HG03045 (cell line): Measurements from ENCODE around the gene TRIM71.
"Not testable (repeated sequence)": the region's sequence is repeated elsewhere in the genome, so short reads cannot be mapped to it uniquely, and the experiment has no call there.

ENCODE experiments used
- ATAC-seq: cut with Tn5 transposase; IDR thresholded peaks from one replicate; pipeline ENCODE4 v1.9.1; 2021; ENCODE audit warnings: mild to moderate bottlenecking, moderate library complexity; ENCODE audit not compliant: unreplicated experiment

Gene TRIM71

DNA sequence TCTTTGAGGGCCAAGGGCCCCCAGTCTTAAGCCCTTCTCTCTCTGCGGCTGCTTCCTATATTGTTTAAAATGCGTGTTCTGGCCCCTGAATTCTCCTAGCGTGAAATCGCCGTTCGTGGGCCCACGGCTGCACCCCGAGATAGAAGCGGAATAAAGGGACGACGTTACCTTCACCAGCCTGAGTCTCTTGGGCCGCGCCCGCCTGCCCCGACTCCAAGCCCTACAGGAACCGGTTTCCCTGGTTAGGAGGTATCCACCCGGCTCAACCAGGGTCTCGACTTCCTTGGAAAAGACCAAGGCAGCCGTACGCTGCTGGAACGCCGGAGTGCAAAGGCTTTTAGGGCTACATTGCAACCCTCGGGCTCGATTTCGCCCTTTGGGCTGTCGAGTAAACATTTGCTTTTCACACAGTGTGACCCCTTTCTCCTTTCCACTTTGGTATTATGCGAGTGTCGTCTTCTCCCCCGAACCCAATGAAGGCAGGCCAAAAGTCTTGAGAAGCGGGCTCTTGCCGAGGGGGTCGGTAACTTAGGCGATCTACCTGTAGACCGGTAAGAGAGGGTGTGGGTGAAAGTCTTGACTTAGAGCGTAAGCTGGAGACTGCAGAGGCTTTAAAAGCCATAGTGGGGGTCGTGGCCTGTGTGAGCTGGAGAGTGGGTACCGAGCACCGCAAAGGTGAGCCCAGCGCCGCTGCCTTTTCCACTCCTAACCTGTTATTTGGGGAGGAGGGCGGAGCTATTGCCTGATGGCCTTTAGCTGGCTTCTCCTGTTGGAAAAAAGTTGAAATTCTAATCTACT, 2.0 kb downstream of the TRIM71 start:
- ATAC-seq, result no peak

DNA sequence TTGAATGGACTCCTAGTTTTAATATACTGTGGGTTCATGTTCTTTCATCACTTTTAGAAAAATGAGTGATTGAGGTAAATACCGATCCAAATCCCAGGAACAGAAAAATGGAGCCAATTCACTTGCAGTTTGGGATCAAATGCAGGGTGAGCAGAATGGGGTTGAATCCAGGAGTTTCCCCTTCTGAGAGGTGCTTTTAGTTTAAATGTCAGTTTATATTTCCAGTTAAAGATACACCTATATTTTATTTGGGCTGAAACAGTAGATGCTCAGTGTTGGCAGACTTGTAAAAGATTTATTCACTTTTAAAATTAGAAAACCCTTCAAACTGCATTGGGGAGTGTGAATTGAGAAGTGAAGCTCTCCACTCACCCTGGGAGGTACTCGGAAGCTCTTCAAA, 2.6 kb downstream of the TRIM71 start:
- no peak for ATAC-seq

- no peak for ATAC-seq
These were observed 3.3 kb downstream of the TRIM71 start for GRCh38 chr3:32820971-32821685.

DNA sequence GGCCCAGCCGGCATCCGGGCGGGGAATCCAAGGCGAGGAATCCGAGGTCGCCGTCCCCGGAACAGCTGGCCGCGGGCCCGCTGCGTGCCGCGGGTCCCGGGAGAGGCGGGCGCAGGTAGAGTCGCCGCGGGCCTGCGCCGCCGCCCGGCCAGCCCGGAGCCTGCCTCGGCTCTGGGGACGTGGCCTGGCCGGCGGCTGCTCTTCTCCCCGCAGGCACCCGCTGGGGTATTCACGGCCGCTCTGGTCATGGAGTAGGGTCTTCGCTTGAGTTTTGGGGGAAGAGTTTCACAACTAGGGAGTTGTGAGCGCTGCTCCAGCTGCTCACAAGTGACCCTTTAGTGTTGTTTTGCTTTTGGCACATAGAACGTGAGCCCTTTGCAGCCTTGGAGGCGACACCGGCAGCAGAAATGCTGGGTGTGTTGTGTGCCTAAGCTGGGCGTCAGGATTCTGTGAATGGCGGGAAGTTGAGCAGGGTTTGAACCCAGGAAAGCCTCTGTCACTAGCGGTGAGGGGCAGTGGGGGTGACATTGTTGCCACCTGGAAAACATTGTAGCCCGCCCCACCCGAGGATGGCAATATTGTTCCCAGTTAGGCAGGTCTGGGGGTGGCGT, 4.0 kb downstream of the TRIM71 start:
- no peak for ATAC-seq

DNA sequence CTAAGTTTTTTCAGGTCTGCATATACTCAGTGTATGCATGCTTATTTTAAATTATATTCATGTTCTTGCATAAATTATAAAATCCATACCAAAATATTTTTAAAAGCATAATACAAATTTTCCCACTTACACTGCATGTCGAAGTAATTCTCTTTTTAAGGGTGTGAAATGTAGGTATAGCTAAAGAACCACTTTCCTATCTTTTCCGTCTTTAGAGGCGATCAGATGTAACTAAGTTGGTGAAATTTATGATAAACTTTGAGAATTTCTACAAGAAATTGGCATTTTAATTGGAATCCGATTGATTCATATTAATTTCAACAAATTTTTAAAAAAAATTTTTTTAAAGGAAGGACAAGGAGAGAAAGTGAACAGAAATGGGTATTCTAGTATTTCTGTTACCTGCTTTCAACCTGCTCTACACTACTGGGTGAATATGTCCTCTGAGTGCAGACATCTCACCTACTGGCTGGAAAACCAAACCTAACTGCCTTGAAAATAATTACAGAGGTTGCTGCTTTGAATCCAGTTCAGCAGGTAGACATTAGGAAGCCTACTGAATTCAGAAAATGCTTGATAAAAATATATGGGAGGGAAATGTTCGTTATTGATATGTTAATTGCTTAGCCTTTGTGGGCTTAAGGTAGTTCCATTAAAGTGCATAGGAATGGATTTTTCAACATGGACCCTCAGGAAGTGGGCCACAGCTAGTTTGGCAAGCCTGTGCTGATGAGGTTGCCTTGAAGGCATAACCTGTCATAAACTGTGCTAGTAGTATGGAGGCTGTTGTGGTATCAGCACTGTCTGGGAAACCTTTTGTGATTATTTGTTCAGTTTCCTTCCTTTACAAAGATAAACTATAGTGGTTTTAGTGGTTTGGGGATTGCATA, 5.1 kb downstream of the TRIM71 start:
- ATAC-seq, result no peak

DNA sequence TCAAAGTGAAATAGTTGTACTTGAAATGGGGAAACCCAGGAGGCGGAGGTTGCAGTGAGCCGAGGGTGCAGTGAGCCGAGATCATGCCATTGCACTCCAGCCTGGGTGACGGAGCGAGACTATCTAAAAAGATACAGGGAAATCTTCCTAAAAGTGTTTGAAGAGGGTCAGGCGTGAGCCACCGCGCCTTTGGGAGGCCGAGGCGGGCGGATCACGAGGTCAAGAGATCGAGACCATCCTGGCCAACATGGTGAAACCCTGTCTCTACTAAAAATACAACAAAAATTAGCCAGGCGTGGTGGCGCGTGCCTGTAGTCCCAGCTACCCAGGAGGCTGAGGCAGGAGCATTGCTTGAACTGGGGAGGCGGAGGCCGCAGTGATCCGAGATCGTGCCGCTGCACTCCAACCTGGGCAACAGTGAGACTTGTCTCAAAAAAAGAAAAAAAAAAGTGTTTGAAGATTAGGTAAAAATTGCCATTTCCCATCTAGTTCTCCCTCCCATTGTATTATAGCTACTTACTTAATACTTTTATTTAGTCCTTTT, 5.9 kb downstream of the TRIM71 start:
- ATAC-seq, result not testable (repeated sequence)

DNA sequence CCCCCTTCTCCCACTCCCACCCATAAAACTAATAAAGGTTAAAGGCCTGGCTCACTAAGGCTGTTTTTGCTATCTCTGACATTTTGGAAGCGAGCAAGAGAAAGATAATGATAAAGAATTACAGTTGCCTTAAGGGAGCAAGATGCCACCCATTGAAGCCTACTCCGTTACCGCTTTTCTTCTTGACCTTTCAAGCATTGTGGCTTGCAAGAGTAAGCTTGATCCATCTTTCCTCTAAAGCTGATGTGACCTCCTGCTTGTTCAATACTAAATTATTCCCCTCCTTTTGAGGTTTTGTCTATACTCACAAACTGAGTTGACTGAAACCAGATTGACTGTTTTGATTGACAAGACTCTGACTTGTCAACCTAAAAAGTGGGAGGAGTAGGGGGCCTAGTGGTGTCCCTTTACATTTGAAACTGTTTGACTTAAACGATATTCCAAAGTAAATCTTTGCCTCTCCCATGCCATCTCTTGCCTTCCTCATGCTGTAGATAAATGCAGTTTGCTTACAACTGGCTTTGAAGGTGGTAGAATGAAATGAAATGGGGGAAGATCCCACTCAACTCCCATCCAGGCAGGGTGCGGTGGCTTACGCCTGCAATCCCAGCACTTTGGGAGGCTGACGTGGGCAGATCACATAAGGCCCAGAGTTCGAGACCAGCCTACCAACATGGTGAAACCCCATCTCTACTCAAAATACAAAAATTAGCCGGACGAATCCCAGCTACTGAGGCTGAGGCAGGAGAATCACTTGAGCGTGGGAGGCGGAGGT, 8.0 kb downstream of the TRIM71 start:
- ATAC-seq, result no peak

DNA sequence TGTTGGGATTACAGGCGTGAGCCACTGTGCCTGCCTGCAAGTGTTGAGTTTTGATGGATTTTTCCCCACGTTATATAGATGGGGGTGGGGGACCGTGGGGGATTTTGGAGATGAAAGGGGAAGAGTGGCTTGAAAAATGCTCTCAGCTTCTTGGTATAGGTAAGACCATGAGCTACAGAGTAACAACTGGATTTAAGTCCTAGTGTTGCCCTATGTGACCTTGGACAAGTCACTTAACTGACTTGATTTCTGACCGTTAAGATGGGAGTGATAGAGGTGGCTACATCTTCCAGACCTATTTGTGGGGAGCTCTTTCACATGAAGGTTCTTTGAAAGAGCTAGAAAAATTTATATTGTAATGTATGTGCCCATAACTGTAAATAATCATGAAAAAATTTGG, 13.3 kb downstream of the TRIM71 start:
- ATAC-seq, result no peak

- no peak for ATAC-seq
These were observed 14.0 kb downstream of the TRIM71 start for GRCh38 chr3:32831791-32832190.

GRCh38 chr3:32832193-32832592, 14.4 kb downstream of the TRIM71 start:
- ATAC-seq, result no peak

- ATAC-seq, result no peak
These were observed 17.2 kb downstream of the TRIM71 start for GRCh38 chr3:32835049-32835371.

- ATAC-seq, result no peak
These were observed 18.2 kb downstream of the TRIM71 start for GRCh38 chr3:32835961-32836360.

DNA sequence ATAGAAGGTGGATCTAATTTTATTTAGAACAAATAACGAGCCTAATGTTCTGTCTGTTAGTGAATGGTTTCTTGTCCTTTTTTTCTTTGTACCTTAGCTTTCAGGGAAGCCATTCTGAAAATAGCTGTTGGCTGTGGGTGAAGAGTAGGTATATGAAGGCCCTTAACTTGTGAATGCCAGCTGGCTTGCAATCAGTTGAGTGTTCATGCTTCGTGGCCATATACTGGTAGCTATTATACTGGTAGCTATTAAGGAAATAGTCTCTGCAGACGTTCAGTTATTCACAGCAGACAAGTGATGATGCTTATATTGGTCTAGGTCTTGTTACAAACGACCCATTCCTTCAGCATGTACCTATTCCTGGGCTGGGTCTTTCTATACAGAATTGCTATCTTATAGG, 18.8 kb downstream of the TRIM71 start:
- ATAC-seq, result no peak

DNA sequence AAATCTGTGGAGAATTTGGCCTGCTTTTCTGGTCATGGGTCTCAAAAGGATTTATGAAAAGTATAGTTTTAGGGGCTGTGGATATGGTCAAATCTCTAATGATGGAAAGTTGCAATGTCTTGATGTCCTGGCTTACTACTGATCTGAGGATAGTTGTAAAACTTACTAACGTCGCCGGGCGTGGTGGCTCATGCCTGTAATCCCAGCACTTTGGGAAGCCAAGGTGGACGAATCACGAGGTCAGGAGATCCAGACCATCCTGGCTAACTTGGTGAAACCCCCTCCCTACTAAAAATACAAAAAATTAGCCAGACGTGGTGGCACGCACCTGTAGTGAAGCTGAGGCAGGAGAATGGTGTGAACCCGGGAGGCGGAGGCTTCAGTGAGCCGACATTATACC, 19.6 kb downstream of the TRIM71 start:
- ATAC-seq, result no peak

- no peak for ATAC-seq
These were observed 20.0 kb downstream of the TRIM71 start for GRCh38 chr3:32837789-32838188.

GRCh38 chr3:32839714-32840085, 21.9 kb downstream of the TRIM71 start:
- no peak for ATAC-seq

DNA sequence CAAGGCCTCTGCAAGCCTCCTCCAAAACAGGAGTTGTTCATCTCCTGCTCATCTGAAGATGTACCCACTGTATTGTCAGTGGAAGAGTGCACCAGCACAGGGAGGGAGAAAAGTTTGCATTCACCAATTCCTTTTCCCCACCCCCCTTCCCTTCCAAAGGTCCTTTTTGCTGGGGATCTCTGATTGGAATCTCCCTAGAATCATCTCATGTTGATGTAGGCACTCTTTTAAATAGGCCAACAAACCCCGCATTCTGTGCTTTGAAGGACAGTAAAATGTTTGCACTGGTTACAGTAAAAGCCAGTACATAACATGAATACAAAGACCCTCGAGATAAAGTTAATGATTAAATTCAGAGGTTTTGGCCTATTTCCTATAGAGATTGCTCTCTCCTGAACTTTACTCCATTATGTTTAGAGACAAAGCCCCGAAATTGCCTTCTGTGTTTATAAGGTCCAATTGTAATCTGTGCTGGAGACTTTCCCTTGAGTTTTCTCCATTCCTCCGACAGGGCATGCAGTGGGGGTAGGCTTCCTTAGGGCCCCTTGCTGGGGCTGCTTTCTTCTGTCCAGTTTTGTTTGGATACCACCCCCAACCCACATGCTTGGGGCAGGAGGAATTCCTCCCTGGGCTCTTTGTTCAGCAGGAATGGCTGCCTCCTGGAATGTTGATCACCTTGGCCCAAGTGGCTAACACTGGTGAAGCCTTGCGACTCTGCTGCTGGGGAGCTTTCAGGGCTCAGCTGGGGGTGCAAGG, 22.5 kb downstream of the TRIM71 start:
- no peak for ATAC-seq

- ATAC-seq, result no peak
These were observed 23.5 kb downstream of the TRIM71 start for GRCh38 chr3:32841341-32841740.

DNA sequence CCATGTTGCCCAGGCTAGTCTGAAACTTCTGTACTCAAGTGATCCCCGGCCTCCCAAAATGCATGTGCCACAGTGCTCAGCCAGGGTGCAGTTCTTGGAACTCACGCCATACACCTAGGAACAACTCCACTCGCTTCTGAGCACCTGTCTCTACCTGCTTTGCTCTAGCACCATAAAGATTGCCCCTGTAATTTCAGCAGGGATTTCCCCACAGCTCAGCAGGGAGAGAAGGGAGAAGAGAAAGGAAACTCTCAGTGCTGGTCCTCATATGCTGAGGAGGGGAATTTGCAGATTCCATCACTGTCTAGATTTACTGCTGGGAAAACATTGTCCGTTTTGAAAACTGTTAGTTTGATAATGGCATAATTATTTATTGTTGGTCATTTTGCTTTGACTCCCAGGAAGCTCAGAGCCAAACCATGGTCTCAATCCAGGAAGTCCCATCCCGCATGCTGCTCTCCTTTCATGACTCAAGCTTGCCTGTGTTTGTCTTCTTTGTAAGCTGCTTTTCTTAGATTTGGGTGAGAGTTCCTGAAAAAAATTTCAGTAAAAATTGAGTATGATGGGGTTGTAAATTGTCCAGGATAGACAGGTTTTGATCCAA, 24.2 kb downstream of the TRIM71 start:
- ATAC-seq, result no peak
